VCaP (cell line): ENCODE results near the gene ZNF180.
"Not testable (repeated sequence)": the region's sequence is repeated elsewhere in the genome, so short reads cannot be mapped to it uniquely, and the experiment has no call there.

Source experiments
- H3K27ac ChIP-seq: fragments of 450-650 bp; 2 replicates; pipeline ENCODE4 v1.5.1; 2017
- TF ChIP-seq, protein P1 (sequence below): fragments of 450-650 bp; conservative IDR thresholded peaks from 2 replicates; pipeline ENCODE4 v1.5.1; 2017; ENCODE audit warnings: mild to moderate bottlenecking, moderate library complexity

Gene ZNF180

GRCh38 chr19:44539236-44539826 lies 39.0 kb upstream of the ZNF180 start:
- no peak overlapping the region for H3K27ac ChIP-seq
- TF ChIP-seq, protein P1, sequence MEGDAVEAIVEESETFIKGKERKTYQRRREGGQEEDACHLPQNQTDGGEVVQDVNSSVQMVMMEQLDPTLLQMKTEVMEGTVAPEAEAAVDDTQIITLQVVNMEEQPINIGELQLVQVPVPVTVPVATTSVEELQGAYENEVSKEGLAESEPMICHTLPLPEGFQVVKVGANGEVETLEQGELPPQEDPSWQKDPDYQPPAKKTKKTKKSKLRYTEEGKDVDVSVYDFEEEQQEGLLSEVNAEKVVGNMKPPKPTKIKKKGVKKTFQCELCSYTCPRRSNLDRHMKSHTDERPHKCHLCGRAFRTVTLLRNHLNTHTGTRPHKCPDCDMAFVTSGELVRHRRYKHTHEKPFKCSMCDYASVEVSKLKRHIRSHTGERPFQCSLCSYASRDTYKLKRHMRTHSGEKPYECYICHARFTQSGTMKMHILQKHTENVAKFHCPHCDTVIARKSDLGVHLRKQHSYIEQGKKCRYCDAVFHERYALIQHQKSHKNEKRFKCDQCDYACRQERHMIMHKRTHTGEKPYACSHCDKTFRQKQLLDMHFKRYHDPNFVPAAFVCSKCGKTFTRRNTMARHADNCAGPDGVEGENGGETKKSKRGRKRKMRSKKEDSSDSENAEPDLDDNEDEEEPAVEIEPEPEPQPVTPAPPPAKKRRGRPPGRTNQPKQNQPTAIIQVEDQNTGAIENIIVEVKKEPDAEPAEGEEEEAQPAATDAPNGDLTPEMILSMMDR, result no peak

GRCh38 chr19:44535361-44535760 lies 35.0 kb upstream of the ZNF180 start:
- H3K27ac ChIP-seq, result not testable (repeated sequence)

DNA sequence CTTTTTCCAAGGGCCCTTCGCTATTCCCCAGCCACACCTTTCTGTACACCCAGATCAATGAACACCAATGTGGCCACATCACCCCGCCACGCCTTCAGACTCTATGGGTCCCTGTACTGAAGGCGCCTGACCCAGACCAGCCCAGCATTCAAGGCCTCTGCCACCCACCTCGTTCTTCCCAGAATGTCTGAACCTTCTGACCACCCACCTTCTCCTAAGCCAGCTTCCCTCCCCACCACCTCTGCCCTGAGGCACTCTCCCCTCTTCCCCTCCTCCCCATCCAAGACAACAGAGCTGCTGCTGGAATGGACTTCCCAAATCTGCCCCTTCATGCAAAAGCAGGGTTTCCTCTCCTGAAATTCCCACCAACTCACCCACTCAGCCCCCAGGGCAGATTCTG lies 32.5 kb upstream of the ZNF180 start:
- TF ChIP-seq, protein P1, result no peak
- no peak overlapping the region for H3K27ac ChIP-seq

GRCh38 chr19:44530777-44531176 lies 30.5 kb upstream of the ZNF180 start:
- no peak overlapping the region for H3K27ac ChIP-seq
- TF ChIP-seq, protein P1, result no peak

- TF ChIP-seq, protein P1, result no peak
- H3K27ac ChIP-seq, result no peak within 1 kb of the TSS; the same call in 1 of the 2 replicates
These were observed 29.2 kb upstream of the ZNF180 start, which contains the start of gene CEACAM20 for GRCh38 chr19:44529536-44529935. CEACAM20 (minus strand) TSS chr19:44529675; CDS start chr19:44529509, 166 bp downstream.

DNA sequence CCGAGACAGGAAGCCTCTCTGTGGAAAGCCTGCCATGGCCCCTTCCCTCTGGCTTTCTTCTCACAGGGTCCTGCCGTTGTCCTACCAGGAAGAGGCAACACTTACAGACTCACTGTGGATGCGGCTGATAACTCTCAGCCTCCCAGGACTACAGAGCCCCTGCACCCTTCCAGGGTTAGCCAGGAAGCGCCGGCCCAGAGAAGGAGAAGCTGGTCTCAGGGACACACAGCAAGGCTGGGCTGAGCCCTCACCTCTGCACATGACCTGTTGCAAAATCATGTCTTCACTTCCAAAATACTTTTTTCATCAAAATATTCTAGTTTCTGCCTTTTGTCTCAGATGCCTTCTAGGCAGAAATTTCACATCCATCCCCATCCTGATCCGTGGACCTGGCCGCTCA lies 27.2 kb upstream of the ZNF180 start:
- TF ChIP-seq, protein P1, result no peak
- H3K27ac ChIP-seq, result no peak overlapping the region

DNA sequence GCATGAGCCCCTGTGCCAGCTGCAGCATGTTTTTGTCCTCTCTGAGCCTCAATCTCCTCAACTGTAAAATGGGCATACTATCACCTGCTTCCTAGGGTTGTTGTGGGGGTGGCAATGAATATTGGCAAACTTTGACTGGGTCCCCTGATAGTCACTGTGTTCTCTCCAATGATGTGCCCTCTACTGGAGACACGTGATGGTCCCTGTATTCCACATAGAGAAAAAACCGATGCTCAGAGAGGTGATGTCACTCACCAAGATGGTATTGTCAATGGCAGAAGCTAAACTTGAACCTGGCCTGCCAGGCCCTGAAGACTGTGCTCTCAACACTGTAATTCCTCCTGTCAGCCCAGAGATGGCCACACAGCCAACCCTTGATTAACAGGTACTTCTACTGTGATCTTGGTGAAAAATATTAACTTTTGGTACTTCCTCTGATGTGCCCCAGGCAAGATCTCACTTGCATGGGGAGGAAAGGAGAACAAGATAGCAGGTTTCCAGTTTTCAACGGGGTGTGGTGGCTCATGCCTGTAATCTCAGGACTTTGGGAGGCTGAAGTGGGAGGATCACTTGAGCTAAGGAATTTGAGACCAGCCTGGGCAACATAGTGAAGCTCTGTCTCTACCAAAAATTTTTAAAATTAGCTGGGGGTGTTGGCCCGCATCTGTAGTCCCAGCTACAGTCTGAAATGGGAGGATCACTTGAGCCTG lies 25.6 kb upstream of the ZNF180 start:
- TF ChIP-seq, protein P1, result no peak
- no peak overlapping the region for H3K27ac ChIP-seq

- H3K27ac ChIP-seq, result no peak overlapping the region
- TF ChIP-seq, protein P1, result no peak
These were observed 21.0 kb upstream of the ZNF180 start for GRCh38 chr19:44521370-44521769.
